Measurements from ENCODE around the gene PCDH9.

PCDH9 gene

DNA sequence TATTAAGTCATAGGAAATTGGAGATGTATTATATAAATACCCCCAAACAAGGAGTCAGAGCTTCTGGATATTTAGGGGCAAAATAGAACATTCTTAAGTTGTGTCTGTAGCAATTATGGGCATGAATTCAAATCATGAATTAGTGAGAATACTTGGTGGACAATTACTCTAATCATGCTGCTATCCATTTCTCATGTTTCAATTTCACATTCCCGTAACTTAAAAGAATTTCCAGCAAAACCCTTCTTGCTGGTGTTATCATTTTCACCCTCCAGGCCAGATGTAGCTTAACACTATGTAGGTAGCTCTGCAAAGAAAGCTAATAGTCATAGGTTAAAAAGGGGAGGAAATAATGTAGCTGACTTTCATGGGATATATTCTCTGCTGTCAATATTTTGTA lies 136.1 kb downstream of the PCDH9 start:
- Histone ChIP-seq H3K27me3 (replicated peaks; ENCODE audit: control insufficient read depth, insufficient read depth, low read length) (no peaks in the 10 kb centered on the region), H3K4me3 (replicated peaks; ENCODE audit: low read depth, low read length) (no peak overlapping the region), H3K36me3 (ENCODE audit: control insufficient read depth, insufficient read depth, low read length) (no peaks in the 10 kb centered on the region)
- TF ChIP-seq, protein P1, sequence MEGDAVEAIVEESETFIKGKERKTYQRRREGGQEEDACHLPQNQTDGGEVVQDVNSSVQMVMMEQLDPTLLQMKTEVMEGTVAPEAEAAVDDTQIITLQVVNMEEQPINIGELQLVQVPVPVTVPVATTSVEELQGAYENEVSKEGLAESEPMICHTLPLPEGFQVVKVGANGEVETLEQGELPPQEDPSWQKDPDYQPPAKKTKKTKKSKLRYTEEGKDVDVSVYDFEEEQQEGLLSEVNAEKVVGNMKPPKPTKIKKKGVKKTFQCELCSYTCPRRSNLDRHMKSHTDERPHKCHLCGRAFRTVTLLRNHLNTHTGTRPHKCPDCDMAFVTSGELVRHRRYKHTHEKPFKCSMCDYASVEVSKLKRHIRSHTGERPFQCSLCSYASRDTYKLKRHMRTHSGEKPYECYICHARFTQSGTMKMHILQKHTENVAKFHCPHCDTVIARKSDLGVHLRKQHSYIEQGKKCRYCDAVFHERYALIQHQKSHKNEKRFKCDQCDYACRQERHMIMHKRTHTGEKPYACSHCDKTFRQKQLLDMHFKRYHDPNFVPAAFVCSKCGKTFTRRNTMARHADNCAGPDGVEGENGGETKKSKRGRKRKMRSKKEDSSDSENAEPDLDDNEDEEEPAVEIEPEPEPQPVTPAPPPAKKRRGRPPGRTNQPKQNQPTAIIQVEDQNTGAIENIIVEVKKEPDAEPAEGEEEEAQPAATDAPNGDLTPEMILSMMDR (IDR thresholded peaks at IDR 0.05; ENCODE audit: insufficient read depth, low read length, poor library complexity, severe bottlenecking), result no peak
- DNase-seq (ENCODE audit: extremely low read depth, insufficient read length), result no peak

DNA sequence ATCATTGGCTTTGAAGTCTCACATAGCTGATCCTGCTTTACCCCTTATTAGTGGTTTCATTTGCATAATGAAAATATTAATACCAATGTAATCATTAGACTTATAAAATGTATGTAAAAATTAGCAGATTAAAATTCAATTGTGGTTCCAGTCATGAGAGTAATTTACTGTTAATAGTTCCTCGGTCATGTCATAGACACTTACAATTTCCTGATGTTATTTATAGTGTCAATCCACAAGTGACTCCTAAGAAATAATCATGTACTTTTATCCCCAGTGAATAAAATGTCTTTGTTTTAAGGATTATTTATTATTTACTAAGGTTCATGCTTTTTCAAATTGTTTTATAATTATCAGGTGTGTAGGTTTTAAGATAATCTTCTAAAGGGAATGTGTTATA lies 138.5 kb downstream of the PCDH9 start:
- H3K36me3 ChIP-seq (ENCODE audit: control insufficient read depth, insufficient read depth, low read length), result no peaks in the 10 kb centered on the region
- no peaks in the 10 kb centered on the region for H3K27me3 ChIP-seq (replicated peaks; ENCODE audit: control insufficient read depth, insufficient read depth, low read length)
- TF ChIP-seq, protein P1 (IDR thresholded peaks at IDR 0.05; ENCODE audit: insufficient read depth, low read length, poor library complexity, severe bottlenecking), result no peak
- no peak overlapping the region for H3K4me3 ChIP-seq (replicated peaks; ENCODE audit: low read depth, low read length)
- no peak for DNase-seq (ENCODE audit: extremely low read depth, insufficient read length)

DNA sequence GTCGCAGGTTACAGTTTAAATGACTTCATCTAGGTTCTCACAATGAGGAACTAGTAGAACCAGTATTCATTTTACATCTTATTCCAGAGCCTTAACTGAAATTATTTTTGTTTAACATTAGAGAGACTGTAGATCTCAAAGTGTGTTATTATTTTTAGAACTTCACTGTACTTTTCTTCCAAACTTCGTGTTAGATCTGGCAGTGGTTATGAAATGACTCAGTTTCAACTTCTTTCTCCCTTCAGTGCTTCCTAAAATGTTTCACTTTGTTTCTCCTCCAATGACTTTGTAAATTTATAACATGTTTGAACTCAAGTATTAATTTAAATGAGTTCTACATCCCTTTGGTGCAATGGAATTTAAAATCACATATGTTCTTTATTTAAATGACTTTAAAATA lies 139.3 kb downstream of the PCDH9 start:
- no peak for DNase-seq (ENCODE audit: extremely low read depth, insufficient read length)
- H3K4me3 ChIP-seq (replicated peaks; ENCODE audit: low read depth, low read length), result no peak overlapping the region

DNA sequence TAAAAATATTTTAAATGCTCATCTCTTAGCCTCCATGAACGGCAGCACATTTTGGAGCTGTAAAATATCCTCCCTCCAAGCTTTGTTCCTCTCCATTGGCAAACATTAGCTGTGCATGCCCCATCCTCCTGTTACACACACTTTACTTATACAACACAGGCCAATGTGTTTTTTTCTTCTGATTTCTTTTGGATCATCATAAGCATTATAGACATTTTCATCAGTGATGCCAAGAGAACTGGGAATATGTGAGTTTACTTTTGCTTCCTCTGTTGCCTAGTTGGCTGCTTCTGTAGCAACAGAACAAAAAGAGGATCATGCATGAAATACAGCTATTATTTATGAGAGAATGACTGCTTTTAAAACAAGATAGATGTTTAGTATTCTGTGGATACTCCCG lies 142.6 kb downstream of the PCDH9 start:
- Histone ChIP-seq H3K4me3 (replicated peaks; ENCODE audit: low read depth, low read length) (no peak overlapping the region), H3K36me3 (ENCODE audit: control insufficient read depth, insufficient read depth, low read length) (no peaks in the 10 kb centered on the region), H3K27me3 (replicated peaks; ENCODE audit: control insufficient read depth, insufficient read depth, low read length) (no peaks in the 10 kb centered on the region)
- TF ChIP-seq, protein P1 (IDR thresholded peaks at IDR 0.05; ENCODE audit: insufficient read depth, low read length, poor library complexity, severe bottlenecking), result no peak
- no peak for DNase-seq (ENCODE audit: extremely low read depth, insufficient read length)

More for the DNA sequence above, 139.3 kb downstream of the PCDH9 start:
- Histone ChIP-seq H3K36me3 (ENCODE audit: control insufficient read depth, insufficient read depth, low read length) (no peaks in the 10 kb centered on the region), H3K27me3 (replicated peaks; ENCODE audit: control insufficient read depth, insufficient read depth, low read length) (no peaks in the 10 kb centered on the region)
- TF ChIP-seq, protein P1 (IDR thresholded peaks at IDR 0.05; ENCODE audit: insufficient read depth, low read length, poor library complexity, severe bottlenecking), result no peak

DNA sequence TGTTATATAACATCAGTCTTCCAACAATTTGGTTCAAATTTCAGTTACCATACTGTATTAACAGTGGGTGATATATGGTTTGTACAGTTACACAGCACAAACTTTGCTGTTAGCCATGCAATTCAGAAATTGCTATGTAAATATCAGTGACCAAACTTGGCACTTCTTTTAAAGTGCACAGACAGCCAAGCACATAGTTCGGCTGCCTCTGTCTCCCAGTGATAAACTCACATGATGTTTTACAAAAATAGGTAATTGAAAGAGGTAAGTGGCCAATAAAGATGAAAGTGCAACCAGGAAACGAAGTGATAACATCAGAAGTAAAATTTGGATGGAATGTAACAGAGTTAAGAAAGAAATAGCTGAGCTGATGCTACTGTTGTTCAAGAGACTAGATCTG lies 143.9 kb downstream of the PCDH9 start:
- Histone ChIP-seq H3K36me3 (ENCODE audit: control insufficient read depth, insufficient read depth, low read length) (no peaks in the 10 kb centered on the region), H3K27me3 (replicated peaks; ENCODE audit: control insufficient read depth, insufficient read depth, low read length) (no peaks in the 10 kb centered on the region), H3K4me3 (replicated peaks; ENCODE audit: low read depth, low read length) (no peak overlapping the region)
- no peak for DNase-seq (ENCODE audit: extremely low read depth, insufficient read length)
- TF ChIP-seq, protein P1 (IDR thresholded peaks at IDR 0.05; ENCODE audit: insufficient read depth, low read length, poor library complexity, severe bottlenecking), result no peak

DNA sequence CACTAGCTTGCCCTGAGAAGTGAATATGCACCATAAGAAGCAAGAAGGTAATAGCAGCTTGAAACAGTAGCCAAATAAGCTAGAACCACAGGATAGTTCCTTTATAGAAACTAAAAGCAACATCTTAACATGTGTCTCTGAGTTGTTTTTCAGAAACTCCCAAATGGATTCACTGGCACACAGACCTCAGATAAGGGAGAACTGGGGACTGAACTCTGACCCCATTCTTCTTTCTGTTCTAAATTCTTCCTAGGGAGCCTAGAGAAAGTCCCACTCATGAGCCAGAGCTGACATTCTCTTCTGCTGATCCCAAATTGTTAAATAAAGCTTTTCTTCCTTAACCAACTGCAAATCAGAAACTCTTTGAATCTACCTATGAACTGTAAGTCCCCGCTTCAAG lies 146.1 kb downstream of the PCDH9 start:
- no peak for DNase-seq (ENCODE audit: extremely low read depth, insufficient read length)
- Histone ChIP-seq H3K4me3 (replicated peaks; ENCODE audit: low read depth, low read length) (no peak overlapping the region), H3K36me3 (ENCODE audit: control insufficient read depth, insufficient read depth, low read length) (no peaks in the 10 kb centered on the region), H3K27me3 (replicated peaks; ENCODE audit: control insufficient read depth, insufficient read depth, low read length) (no peaks in the 10 kb centered on the region)
- TF ChIP-seq, protein P1 (IDR thresholded peaks at IDR 0.05; ENCODE audit: insufficient read depth, low read length, poor library complexity, severe bottlenecking), result no peak
